GM21619 (cell line): Measurements from ENCODE around the gene HSD17B14.
"Not testable (repeated sequence)": the region's sequence is repeated elsewhere in the genome, so short reads cannot be mapped to it uniquely, and the experiment has no call there.

Source experiments
- ATAC-seq: cut with Tn5 transposase; IDR thresholded peaks from one replicate; pipeline ENCODE4 v1.9.1; 2021; ENCODE audit not compliant: unreplicated experiment

The HSD17B14 gene

GRCh38 chr19:48836089-48837017 lies at the start of gene HSD17B14:
TSS of gene HSD17B14 (minus strand) at chr19:48836491. CDS start at chr19:48836411, 80 bp downstream.
- ATAC-seq, result peak; percentile 11

GRCh38 chr19:48883726-48884125 lies 47.4 kb upstream of the HSD17B14 start:
- no peak for ATAC-seq

- ATAC-seq, result no peak
Observed at GRCh38 chr19:48881741-48882657, 45.7 kb upstream of the HSD17B14 start.

GRCh38 chr19:48879696-48880095 lies 43.4 kb upstream of the HSD17B14 start:
- ATAC-seq, result not testable (repeated sequence)

- ATAC-seq, result no peak
Observed at GRCh38 chr19:48879025-48879637, 42.8 kb upstream of the HSD17B14 start.

- no peak for ATAC-seq
Observed at GRCh38 chr19:48878196-48879024, 42.1 kb upstream of the HSD17B14 start.

- no peak for ATAC-seq
Observed at GRCh38 chr19:48877855-48878195, 41.5 kb upstream of the HSD17B14 start.

- ATAC-seq, result not testable (repeated sequence)
Observed at GRCh38 chr19:48876043-48876981, 40.0 kb upstream of the HSD17B14 start.

- ATAC-seq, result no peak
Observed at GRCh38 chr19:48874303-48875135, 38.2 kb upstream of the HSD17B14 start.

GRCh38 chr19:48873476-48874302 lies 37.4 kb upstream of the HSD17B14 start:
- peak; percentile 1 for ATAC-seq

GRCh38 chr19:48872884-48873475 lies 36.7 kb upstream of the HSD17B14 start:
- ATAC-seq, result peak; percentile 26

- ATAC-seq, result peak; percentile 40
Observed at GRCh38 chr19:48872182-48872883, 36.0 kb upstream of the HSD17B14 start, which contains the start of gene PPP1R15A. TSS of gene PPP1R15A (plus strand) at chr19:48872421. CDS start at chr19:48873234, 813 bp downstream.

GRCh38 chr19:48871471-48872181 lies 35.3 kb upstream of the HSD17B14 start:
- ATAC-seq, result not testable (repeated sequence)

- no peak for ATAC-seq
Observed at GRCh38 chr19:48870048-48870447, 33.8 kb upstream of the HSD17B14 start.

- ATAC-seq, result no peak
Observed at GRCh38 chr19:48868114-48868886, 32.0 kb upstream of the HSD17B14 start, which contains the start of gene PLEKHA4. TSS of gene PLEKHA4 (minus strand) at chr19:48868617. CDS start at chr19:48867620, 997 bp downstream.
